SK-N-SH treated with all-trans-retinoic acid at 6 μM for 48 hours (cell line): ENCODE data around the gene MYEOV.

Experiments used
- ATAC-seq: fragments of 200-7000 bp; cut with Tn5 transposase; 3 replicates; pipeline ENCODE4 v1.9.1; 2020; ENCODE audit warnings: mild to moderate bottlenecking, moderate library complexity
- BACH2 ChIP-seq: fragments of 250-450 bp; sonication (Bioruptor Pico); IDR thresholded peaks from 2 replicates; pipeline ENCODE4 v1.9.0; 2021; ENCODE audit warnings: mild to moderate bottlenecking, borderline replicate concordance
- CSDC2 ChIP-seq: fragments of 250-450 bp; sonication (Bioruptor Pico); IDR thresholded peaks from 2 replicates; pipeline ENCODE4 v1.5.0; 2020; ENCODE audit warnings: mild to moderate bottlenecking, moderate library complexity
- ESRRG ChIP-seq: fragments of 250-450 bp; sonication (Bioruptor Pico); IDR thresholded peaks from 2 replicates; pipeline ENCODE4 v1.6.1; 2021; ENCODE audit warnings: mild to moderate bottlenecking
- GLIS3 ChIP-seq: fragments of 250-450 bp; sonication (Bioruptor Pico); IDR thresholded peaks from 2 replicates; pipeline ENCODE4 v1.5.0; 2020; ENCODE audit warnings: mild to moderate bottlenecking, moderate library complexity
- ISL1 ChIP-seq: fragments of 250-450 bp; sonication (Bioruptor Pico); IDR thresholded peaks from 2 replicates; pipeline ENCODE4 v2.1.2; 2022; ENCODE audit warnings: mild to moderate bottlenecking, moderate library complexity
- OSR1 ChIP-seq: fragments of 250-450 bp; sonication (Bioruptor Pico); IDR thresholded peaks from 2 replicates; pipeline ENCODE4 v1.8.0; 2022; ENCODE audit warnings: moderate library complexity, mild to moderate bottlenecking, inconsistent platforms
- PPARA ChIP-seq: fragments of 250-450 bp; sonication (Bioruptor Pico); IDR thresholded peaks from 2 replicates; pipeline ENCODE4 v1.5.0; 2020; ENCODE audit warnings: mild to moderate bottlenecking, borderline replicate concordance
- RARB ChIP-seq: fragments of 250-450 bp; sonication (Bioruptor Pico); IDR thresholded peaks from 2 replicates; pipeline ENCODE4 v1.8.0; 2021; ENCODE audit warnings: mild to moderate bottlenecking, moderate library complexity
- SNAI2 ChIP-seq: fragments of 250-450 bp; sonication (Bioruptor Pico); IDR thresholded peaks from 2 replicates; pipeline ENCODE4 v1.5.0; 2020; ENCODE audit warnings: mild to moderate bottlenecking, moderate library complexity
- TCF4 ChIP-seq: fragments of 250-450 bp; sonication (Bioruptor Pico); IDR thresholded peaks from 2 replicates; pipeline ENCODE4 v1.8.0; 2021; ENCODE audit warnings: mild to moderate bottlenecking, moderate library complexity, borderline replicate concordance
- ZC3H10 ChIP-seq: fragments of 250-450 bp; sonication (Bioruptor Pico); IDR thresholded peaks from 2 replicates; pipeline ENCODE4 v1.5.1; 2021; ENCODE audit warnings: mild to moderate bottlenecking, moderate library complexity
- ZFP30 ChIP-seq: fragments of 450-650 bp; formaldehyde crosslinking; IDR thresholded peaks from 2 replicates; pipeline ENCODE4 v1.5.0; 2022; ENCODE audit warnings: mild to moderate bottlenecking, moderate library complexity
- ZNF565 ChIP-seq: fragments of 450-650 bp; formaldehyde crosslinking; conservative IDR thresholded peaks from 2 replicates; pipeline ENCODE4 v1.5.0; 2020; ENCODE audit warnings: low read depth, mild to moderate bottlenecking, moderate library complexity
- ZNF8 ChIP-seq: fragments of 450-650 bp; formaldehyde crosslinking; IDR thresholded peaks from 2 replicates; pipeline ENCODE4 v1.5.0; 2020; ENCODE audit warnings: mild to moderate bottlenecking, moderate library complexity
- TF ChIP-seq, protein P1 (sequence below): fragments of 250-450 bp; sonication (Bioruptor Pico); IDR thresholded peaks from 2 replicates; pipeline ENCODE4 v1.5.1; 2021; ENCODE audit warnings: mild to moderate bottlenecking, moderate library complexity
- TF ChIP-seq, protein P2 (sequence below): fragments of 250-450 bp; sonication (Bioruptor Pico); IDR thresholded peaks from 2 replicates; pipeline ENCODE4 v1.5.0; 2020; ENCODE audit warnings: mild to moderate bottlenecking, moderate library complexity
- TF ChIP-seq, protein P3 (sequence below): fragments of 250-450 bp; sonication (Bioruptor Pico); IDR thresholded peaks from 2 replicates; pipeline ENCODE4 v1.5.1; 2020; ENCODE audit warnings: low read depth, mild to moderate bottlenecking, moderate library complexity
- TF ChIP-seq, protein P4 (sequence below): fragments of 250-450 bp; sonication (Bioruptor Pico); IDR thresholded peaks from 2 replicates; pipeline ENCODE4 v1.8.0; 2021; ENCODE audit warnings: low read depth, mild to moderate bottlenecking, moderate library complexity, borderline replicate concordance

MYEOV gene

DNA sequence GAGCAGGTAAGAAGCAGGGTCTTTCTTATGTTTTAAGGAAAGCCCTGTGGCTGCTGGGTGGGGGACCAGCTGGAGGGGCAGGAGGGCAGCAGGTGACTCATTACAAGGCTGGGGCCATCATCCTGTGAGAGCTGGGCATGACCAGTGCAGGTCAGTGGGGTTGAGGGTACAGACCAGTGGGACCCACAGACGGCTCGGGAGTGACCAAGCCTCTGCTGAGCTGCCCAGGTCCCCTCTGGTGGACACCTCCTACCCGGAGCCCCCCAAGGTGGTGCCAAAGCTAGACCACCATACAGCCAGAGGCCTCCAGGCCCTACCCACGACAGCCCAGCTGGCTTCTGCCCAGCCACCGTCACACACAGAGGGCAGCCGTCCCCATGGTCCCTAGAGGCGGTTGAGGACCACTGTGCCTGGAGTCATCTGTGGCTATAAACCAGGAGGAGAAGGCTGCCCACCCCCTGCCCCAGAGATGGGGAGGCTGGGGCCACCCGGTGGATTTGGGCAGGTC lies 670 bp downstream of the MYEOV start:
- ATAC-seq: no peak
- TF ChIP-seq, protein P1, sequence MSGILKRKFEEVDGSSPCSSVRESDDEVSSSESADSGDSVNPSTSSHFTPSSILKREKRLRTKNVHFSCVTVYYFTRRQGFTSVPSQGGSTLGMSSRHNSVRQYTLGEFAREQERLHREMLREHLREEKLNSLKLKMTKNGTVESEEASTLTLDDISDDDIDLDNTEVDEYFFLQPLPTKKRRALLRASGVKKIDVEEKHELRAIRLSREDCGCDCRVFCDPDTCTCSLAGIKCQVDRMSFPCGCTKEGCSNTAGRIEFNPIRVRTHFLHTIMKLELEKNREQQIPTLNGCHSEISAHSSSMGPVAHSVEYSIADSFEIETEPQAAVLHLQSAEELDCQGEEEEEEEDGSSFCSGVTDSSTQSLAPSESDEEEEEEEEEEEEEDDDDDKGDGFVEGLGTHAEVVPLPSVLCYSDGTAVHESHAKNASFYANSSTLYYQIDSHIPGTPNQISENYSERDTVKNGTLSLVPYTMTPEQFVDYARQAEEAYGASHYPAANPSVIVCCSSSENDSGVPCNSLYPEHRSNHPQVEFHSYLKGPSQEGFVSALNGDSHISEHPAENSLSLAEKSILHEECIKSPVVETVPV (CRISPR knock-in tag): no peak
- TF ChIP-seq OSR1 (CRISPR knock-in tag) (no peak), SNAI2 (CRISPR knock-in tag) (no peak), ESRRG (CRISPR knock-in tag) (no peak), ZFP30 (CRISPR knock-in tag) (no peak), ZNF8 (CRISPR knock-in tag) (no peak)
- TF ChIP-seq, protein P2, sequence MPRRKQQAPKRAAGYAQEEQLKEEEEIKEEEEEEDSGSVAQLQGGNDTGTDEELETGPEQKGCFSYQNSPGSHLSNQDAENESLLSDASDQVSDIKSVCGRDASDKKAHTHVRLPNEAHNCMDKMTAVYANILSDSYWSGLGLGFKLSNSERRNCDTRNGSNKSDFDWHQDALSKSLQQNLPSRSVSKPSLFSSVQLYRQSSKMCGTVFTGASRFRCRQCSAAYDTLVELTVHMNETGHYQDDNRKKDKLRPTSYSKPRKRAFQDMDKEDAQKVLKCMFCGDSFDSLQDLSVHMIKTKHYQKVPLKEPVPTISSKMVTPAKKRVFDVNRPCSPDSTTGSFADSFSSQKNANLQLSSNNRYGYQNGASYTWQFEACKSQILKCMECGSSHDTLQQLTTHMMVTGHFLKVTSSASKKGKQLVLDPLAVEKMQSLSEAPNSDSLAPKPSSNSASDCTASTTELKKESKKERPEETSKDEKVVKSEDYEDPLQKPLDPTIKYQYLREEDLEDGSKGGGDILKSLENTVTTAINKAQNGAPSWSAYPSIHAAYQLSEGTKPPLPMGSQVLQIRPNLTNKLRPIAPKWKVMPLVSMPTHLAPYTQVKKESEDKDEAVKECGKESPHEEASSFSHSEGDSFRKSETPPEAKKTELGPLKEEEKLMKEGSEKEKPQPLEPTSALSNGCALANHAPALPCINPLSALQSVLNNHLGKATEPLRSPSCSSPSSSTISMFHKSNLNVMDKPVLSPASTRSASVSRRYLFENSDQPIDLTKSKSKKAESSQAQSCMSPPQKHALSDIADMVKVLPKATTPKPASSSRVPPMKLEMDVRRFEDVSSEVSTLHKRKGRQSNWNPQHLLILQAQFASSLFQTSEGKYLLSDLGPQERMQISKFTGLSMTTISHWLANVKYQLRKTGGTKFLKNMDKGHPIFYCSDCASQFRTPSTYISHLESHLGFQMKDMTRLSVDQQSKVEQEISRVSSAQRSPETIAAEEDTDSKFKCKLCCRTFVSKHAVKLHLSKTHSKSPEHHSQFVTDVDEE (CRISPR knock-in tag): no peak

- ATAC-seq: no peak
- TF ChIP-seq, protein P3, sequence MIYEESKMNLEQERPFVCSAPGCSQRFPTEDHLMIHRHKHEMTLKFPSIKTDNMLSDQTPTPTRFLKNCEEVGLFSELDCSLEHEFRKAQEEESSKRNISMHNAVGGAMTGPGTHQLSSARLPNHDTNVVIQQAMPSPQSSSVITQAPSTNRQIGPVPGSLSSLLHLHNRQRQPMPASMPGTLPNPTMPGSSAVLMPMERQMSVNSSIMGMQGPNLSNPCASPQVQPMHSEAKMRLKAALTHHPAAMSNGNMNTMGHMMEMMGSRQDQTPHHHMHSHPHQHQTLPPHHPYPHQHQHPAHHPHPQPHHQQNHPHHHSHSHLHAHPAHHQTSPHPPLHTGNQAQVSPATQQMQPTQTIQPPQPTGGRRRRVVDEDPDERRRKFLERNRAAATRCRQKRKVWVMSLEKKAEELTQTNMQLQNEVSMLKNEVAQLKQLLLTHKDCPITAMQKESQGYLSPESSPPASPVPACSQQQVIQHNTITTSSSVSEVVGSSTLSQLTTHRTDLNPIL (CRISPR knock-in tag): no peak
- no peak for TF ChIP-seq ZNF8 (CRISPR knock-in tag)
- no peak for TF ChIP-seq PPARA (CRISPR knock-in tag)
- TF ChIP-seq TCF4: no peak
- TF ChIP-seq CSDC2 (CRISPR knock-in tag): no peak
- no peak for TF ChIP-seq BACH2
- no peak for TF ChIP-seq ZC3H10 (CRISPR knock-in tag)
- TF ChIP-seq RARB (CRISPR knock-in tag): no peak
- TF ChIP-seq, protein P4, sequence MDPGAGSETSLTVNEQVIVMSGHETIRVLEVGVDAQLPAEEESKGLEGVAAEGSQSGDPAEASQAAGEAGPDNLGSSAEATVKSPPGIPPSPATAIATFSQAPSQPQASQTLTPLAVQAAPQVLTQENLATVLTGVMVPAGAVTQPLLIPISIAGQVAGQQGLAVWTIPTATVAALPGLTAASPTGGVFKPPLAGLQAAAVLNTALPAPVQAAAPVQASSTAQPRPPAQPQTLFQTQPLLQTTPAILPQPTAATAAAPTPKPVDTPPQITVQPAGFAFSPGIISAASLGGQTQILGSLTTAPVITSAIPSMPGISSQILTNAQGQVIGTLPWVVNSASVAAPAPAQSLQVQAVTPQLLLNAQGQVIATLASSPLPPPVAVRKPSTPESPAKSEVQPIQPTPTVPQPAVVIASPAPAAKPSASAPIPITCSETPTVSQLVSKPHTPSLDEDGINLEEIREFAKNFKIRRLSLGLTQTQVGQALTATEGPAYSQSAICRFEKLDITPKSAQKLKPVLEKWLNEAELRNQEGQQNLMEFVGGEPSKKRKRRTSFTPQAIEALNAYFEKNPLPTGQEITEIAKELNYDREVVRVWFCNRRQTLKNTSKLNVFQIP (CRISPR knock-in tag): no peak
- TF ChIP-seq, protein P1 (CRISPR knock-in tag): no peak
- no peak for TF ChIP-seq GLIS3 (CRISPR knock-in tag)
- TF ChIP-seq SNAI2 (CRISPR knock-in tag): no peak
- no peak for TF ChIP-seq ZNF565 (CRISPR knock-in tag)
- TF ChIP-seq OSR1 (CRISPR knock-in tag): no peak
- no peak for TF ChIP-seq ESRRG (CRISPR knock-in tag)
- TF ChIP-seq, all 23 proteins: peak for 0
Observed at GRCh38 chr11:69295079-69295994, 1.4 kb downstream of the MYEOV start.

- ATAC-seq: no peak
- TF ChIP-seq, protein P4 (CRISPR knock-in tag): no peak
- TF ChIP-seq ZNF8 (CRISPR knock-in tag) (no peak), CSDC2 (CRISPR knock-in tag) (no peak), ISL1 (CRISPR knock-in tag) (no peak)
- TF ChIP-seq, all 23 proteins: peak for 0
Observed at GRCh38 chr11:69295995-69296889, 2.3 kb downstream of the MYEOV start.
